ENCODE results near the gene KIF26A.

Gene KIF26A

DNA sequence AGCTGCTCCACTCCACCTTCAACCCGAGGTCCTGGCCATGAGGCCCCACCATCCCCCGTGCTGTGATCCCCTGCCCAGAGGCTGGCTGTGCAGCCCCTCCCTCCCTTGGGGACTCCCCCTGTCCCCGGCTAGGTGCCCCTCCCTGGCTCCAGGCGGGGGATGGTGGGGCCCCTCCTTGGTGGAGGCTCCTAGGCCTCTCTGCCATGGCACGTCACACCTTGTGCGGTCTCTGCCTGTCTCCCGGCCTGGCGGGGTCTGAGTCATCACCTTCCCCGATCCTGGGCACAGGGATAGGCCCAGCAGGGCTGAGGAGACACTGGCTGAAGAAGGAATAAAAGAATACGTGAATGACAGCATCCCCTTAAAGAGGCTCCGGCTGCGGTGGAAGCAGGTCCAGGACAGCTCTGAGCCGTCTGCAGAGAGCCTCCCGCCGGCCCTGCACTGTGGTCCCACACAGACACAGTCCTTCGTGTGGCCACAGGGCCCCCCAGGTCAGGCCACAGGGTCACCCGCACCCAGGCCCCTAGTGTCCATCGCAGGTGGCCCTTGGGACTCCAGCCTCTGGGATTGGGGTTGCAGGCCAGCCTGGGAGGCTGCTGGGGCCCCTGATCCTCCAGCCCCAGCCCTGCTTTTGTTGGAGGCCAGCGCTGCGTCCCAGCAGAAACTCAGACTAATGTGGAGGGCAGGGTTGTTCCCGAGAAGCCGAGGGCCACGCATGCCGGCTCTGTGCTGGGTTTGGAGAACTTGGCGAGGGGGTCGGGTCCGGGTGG lies 43.6 kb downstream of the KIF26A start:
- DNase-seq = no peak

DNA sequence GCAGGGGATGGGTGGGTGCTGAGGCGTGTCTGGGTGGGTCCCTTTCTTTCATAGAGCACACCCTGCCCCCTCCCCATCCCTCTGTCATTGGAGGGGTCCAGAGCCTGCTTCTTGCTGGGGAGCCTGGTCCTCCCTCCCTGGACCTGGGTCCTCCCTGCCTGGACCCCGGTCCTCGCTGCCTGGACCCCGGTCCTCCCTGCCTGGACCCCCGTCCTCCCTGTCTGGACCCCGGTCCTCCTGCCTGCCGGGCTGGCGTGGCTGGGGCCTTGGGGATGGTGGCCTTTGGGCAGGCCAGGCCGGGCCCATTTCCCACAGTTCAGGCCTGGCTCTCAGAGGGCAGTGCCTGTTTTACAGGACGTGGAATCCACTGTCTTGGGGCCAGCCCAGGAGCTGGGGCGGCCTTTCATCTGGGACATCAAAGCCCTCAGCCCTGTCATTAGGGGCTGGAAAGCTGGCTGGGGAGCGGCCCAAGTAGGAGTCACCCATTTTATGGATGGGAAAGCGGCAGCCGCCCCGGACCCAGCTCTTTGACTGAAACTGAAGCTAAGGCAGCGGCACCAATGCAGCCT lies 44.6 kb downstream of the KIF26A start:
- no peak for DNase-seq

DNA sequence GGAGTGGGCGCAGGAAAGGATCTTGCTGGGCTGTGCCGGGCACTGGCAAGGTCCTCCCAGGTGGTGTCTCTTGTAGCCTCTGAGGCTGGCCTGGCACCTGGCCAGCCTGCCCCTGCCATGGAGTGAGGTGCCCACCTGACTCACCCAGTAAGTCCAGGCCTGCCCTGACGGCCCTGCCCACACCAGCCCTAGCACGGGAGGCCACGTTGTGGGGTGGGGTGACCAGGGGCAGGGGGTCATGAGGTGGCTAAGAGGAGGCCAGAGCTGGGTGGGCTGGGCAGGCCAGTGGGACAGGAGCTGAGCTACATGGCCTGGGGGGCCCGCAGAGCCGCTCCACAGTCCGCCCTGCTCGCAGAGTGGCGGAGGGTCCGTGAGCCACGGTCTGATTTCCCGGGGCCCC lies 45.4 kb downstream of the KIF26A start:
- no peak for DNase-seq

DNA sequence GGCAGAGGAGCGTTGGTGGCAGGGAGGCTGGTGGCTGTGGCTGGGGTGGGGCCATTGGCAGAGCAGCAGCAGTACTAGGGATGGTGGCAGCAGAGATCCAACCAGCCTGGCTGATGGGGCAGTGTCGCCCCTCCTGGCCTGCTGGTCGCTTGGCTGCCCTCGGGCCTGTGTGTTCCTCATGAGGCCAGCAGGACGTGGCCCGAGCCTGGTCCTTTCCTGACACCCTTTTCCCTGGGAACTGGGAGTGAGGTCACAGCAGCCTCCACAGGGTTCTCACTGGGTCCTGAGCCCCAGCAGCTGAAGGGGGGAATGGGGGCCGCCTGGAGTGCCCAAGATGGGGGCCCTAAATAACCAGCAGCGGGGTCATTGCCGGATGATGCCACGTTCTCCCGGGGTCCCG lies 46.1 kb downstream of the KIF26A start:
- no peak for DNase-seq

DNA sequence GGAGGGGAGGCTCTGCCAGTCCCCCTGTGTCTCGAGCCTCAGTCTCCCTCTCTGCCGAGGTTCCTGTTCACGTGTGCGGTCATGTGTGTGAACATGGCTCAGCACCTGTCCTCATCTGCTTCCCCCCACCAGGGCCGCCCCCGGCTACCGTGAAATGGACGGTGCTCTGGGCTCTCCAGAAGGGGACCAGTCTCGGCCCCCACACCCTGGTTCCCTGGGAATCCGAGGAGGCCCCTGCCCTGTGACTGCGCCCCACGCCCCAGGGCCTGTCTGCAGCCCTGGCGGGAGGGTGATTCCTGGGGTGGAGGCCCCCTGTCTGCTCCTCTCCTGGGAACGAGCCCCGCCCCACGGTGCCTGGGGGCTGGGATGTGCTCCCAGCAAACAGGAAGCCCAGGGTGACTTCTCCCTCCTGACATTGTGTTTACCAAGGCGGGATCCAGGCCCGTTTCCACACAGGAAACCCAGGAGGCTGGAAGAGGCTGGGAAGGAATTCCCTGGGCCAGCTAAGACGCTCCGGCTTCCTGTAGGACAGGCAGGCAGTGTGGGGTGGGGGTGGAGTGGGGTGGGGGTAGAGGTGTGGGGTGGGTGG lies 46.6 kb downstream of the KIF26A start:
- DNase-seq = no peak

DNA sequence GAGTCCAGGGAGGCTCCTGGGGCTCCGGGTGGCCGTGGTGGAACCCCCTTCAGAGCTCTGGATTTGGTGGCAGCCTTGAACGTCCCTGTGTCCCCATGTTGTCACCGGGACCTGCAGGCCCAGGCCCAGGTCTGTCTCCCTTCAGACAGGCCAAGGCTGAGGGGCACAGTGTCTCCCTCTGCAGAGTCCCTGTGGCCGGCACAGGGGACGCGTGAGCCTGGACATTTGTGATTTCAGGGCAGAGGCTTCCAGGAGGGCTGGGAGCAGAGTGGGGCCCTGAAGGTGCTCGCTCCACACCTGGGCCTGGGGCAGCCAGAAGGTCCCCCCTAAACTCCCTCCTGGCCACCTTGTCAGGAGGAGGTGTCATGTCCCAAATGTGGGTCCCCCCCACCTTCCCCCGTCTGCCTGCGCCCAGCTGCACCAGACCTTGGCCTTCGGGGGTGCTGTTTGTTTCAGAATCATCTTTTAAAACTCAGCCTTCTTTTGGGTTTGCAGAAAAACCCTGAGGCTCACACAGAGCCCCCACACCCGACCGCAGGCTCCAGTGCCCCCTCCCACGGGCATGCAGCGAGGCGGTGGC lies 47.6 kb downstream of the KIF26A start:
- no peak for DNase-seq

DNA sequence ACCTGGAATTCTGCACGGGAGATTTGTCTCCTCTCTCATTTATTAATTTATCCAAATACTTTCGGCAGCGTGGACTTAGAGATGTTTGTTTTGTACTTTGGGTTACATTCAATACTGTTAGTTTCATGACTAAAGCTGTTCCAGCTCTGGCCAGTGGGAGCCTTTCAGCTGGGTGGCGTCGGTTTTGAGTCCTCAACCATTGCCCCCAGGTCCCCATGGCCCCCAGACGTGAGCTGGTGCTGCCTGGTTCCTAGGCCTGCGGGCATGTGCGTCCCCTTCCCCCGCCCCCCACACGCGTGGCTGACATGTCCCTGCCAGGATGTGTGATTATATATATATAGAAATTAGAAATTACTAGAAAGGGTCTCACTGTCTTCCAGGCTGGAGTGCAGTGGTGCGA lies 48.2 kb downstream of the KIF26A start:
- no peak for DNase-seq

DNA sequence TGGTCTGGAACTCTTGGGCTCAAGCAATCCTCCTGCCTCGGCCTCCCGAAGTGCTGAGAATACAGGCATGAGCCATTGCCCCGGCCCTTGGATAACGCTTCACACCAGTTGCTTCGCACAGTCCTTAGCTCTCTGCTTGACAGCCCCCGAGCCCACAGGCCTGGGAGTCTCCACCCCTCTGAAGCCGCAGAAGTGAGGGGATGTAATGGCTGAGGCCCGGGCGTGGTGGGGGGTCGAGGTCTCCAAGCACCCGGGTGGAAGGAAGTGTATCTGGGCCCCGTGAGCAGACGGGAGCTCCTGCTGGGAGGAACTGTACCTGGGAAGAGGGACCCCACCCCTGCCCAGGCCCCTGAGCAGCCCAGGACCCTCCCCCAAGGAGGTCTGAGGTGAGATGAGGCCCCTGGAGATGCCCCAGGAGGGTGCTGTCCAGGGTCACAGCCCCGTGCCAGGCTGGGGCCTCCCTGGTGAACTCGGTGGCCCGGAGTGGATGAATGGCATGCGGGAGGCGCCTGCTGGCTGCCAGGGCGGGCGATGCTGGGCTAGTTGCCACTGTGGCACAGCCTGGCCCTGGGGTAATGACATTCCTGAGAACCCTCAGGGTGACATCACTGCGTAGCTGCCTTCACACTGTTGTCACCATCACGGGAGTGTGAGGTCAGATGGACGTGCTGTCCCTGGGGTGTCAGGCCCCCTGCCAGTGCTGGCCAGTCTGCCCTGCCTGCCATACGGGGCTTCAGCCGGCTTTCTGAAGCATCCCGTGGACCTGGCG lies 48.9 kb downstream of the KIF26A start:
- DNase-seq = no peak

DNA sequence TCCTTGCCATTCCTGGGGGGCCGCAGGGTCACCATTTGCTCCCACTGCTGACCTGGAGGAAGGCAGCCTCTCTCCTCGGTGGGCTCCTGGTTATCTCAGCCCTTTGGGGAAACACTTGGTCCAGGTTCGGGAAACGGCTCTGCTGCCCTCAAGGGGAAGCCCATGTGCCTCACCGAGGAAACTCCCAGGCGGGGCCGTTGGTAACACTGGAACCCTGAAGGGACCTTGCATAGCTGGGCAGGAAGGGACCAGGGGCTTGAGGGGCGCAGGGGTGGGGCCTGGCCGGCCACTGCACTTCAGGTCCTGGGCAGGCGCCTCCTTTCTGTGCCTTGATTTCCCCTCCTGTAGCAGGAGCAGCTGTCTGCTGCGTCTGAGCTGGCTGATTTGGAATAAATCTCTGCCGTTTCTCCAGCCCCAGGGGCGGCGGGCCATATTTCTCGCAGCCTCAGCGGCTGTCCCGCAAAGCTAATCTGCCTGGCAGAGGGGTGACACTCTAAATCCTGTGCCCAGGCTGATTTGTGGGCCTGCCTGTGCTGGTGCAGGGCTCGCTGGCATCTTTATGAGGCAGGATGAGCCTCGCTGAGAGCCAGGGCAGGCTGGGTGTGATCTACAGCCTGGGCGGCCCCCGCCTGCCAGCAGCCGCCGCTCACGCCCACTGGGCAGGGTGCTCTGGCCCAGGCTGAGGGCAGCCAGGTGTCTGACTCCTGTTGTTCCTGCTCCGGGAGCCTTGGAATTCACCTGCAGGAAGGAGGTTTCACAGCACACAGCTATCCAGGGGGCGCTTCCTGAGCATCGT lies 49.7 kb downstream of the KIF26A start:
- DNase-seq = no peak

DNA sequence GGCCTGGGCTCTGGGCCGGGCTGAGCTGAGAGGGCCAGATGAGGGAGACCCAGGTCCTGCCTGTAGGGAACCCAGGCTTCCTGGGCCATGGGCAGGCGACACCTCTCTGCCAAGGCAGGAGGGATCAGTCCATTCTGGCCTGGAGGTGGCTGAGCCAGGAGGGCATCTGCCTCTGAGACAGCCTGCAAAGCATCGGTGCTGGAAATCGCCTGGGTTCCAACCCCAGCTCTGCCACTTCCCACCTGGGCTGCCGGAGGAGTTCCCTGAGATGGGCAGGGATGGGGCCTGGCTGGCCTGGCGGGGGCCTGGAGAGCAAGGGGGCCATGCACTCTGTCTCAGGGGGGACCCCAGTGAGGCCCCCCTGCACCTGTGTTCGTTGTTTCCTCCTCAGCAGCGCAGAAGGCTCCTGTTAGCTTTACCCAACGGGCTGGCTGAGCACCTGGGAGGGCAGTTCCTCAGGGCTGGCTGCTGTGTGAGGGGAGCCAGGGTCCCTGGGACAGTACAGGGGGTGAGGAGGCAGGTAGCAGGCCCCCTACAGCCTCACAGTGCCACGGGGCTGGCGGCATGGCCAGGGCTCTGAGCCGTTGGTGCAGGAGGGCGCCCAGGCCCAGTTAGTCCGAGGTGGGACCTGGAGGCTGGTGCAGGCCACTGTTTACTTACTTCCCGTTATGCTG lies 50.5 kb downstream of the KIF26A start:
- no peak for DNase-seq

DNA sequence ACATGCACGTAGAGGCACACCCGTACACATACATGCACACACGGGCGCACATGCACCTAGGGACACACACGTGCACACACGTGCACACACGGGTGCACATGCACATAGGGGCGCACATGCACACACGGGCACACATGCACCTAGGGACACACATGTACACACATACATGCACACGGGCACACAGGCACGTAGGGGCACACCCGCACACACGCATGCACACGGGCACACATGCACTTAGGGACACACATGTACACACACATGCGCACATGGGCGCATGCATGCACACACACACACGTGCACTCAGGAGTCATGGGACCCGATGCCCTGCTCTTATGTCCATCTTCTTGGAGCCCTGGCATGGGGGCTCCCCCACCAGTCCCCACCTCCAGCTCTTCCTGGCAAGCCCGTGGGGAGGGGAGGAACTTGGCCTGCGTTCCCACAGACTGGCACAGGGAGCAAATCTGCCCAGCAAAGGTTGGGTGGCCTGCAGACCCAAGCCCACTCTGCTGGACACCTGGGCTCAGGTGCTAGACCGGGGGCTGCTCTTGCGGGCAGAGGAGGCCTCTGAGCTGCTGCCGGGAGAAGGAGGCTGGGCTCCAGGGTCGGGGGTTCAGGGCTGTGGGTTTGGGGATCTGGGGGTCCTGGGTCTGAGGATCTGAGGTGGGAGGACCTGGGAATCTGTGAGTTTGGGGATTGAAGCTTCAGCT lies 51.4 kb downstream of the KIF26A start:
- DNase-seq = no peak

DNA sequence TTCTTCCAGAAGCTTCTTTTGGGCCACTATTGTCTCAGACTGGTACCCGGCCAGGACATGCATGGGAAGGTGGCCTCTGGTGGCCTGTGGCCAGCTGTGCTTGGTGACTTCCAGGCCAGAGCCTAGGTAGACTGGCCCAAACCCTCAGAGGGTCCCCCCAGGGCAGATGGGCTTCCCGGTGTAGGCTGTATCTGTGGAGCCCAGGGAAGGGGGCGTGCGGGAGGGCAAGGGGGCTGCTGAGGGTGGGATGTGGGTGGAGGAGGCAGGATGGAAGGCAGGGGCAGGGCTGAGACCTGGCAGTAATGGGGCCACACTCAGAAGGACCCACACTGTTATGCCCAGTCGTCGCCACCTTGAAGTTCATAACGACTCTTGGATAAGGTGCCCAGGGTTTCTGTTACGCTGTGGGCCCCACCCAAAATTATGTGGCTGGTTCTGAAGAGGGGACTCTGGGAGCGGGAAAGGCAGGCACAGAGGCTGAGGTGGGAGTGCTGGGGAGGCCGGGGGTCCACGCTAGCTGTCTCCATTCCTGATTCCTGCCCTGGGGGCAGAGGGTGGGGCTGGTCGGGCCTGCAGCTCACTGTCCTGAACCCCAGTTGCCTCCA lies 52.1 kb downstream of the KIF26A start:
- no peak for DNase-seq

DNA sequence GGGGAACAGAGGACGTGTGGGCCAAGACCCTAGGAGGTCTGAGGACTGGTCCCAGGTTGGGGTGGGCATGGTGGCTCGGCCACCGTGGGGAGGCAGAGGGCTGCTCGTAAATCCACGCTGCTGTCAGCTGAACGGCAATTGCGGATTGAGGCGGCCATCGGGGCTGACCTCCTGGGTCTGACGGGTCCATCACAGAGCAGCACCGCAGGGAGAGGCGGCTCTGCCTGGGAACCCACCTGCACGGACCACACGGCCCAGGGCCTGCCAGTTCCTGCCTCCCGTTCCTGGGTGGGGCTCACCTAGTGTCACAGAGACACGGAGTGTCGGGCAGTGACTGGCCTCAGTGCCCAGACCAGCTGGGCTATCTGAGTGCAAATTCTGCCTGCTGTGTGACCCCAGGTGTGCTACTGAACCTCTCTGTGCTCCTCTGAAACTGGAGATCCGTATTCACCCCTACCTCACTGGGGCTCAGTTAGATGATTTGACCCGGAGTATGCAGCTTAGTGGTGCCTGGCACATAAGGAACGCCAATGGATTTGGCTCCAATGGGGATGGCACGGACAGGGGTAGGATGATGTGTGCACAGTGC lies 53.1 kb downstream of the KIF26A start:
- no peak for DNase-seq

DNA sequence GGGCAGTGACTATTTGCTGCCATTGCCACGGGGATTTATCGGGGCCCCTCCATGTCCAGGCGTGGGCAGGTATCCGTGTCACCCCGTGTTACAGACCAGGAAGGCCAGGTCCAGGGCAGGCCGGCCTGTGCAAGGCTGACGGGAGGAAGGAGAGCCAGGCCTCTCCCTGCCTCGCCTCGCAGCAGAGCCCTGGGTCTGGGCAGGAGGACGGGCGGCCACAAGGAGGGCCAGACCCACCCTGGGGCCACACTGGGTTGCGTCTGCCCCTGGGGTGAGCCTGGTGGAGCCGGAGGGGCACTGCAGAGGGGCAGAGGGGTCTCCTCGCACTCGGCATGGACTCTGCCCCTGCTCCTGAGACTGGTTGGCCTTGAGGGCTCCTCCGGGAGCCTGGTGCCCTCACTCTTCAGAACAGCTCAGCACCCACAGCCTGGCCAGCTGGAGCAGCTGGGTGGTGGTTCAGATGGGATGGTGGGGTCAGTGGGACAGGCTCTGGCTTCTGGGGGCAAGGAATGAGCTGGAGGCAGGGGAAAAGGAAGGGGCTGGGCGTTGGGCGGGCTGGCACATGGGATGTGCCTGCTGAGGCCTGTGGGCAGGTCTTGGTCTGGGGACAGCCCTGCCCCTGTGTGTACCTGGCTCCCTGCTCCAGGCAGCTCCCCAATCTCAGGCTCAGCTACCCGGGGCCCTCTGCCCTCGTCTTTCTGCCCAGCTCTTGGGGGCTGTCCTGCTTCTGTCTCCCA lies 53.9 kb downstream of the KIF26A start:
- DNase-seq = no peak

DNA sequence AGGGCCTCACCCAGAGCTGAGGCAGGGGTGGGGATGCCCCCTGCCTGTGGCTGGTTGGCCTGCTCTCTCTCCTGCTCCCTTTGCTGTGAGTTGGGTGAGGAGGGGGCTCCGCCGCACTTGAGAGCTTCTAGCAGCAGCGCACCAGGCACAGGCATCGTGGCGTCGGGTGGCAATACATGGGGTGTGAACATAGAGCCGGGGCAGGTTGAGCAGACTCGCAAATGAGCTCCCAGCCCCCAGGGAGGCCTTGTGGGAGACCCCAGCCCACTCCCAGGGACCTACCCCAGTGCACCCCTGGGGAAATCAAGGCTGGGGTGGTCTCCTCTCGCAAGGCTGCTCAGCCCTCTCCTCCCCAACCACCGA lies 54.5 kb downstream of the KIF26A start:
- no peak for DNase-seq

DNA sequence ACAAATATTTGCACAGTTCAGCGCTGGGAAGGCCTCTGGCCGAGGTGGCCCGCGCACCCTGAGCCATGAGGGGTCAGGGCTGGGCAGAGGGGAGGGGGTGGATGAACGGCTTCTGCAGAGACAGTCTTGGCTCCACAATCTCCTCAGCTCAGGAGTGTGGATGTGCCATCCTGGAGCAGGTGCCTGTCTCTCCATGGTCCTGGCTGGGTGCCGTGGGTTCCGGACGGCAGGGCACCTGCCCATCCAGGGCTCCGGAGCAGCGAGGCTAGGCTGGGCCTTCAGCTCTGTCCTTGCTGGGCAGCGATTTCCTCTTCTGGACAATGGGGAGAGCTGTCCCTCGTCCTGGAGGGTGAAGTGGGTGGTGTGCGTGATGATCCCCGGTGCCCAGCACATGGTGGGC lies 55.6 kb downstream of the KIF26A start:
- DNase-seq = no peak

DNA sequence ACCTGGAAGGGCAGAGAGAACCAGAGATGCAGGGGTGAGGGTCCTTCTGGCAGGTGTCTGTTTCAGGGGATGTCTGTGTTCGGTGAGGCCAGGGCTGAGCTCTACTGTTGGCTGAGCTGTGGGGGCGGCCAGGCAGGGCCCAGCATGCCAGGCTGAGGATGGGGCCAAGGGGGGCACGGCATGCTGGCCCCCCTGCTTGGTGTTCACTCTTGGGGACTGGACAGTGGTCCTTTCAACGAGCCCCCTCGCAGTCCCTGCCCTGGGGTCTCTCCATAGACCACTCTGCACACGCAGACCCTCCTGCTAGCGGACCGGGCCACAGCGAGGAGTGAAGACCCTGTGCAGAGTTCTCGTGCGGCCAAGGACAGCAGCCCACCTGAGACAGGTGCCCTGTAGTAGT lies 56.3 kb downstream of the KIF26A start:
- DNase-seq = no peak

DNA sequence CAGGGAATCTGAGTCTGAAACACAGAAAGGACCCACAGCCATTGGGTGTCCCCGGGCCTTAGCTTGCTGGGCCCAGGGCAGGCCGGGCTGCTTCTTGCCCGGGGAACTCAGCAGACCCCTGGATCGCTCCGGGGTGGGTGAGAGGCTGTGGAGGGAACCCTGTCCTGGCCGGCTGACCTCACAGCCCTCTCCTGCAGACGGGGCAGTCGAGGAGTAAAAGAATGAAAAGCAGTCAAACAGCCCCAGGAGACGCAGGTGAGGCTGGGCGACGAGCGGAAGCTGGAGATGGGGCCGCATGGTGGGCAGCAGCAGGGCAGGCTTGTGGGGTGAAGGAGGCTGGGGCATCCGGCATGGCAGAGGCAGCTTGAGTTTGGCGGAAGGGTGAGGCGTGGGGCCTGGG lies 57.0 kb downstream of the KIF26A start:
- no peak for DNase-seq

DNA sequence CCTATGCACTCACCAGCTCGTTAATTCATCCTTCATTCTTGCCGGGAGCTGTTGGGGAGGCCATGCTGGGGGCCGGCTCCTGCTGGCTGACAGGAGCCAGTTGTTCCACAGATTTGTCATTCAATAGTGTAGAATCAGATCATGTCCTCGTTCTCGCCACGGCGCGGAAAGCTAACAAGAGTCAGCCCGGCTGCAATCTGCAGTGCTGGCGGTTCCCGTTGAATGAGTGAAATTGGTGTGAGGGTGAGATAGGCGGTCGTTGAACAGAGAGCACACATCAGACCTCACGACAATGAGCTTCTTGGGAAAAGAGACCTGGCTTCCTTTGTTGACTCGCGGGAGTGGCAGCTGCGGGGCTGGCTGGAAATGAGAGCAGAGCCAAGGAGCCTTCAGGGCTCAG lies 57.5 kb downstream of the KIF26A start:
- no peak for DNase-seq

Measured in CD4-positive, alpha-beta T cell treated with Interleukin-12 subunit alpha and Interleukin-12 subunit beta, for 1 hour (primary cell).